Measurements from ENCODE around the gene C12orf50.

GRCh38 chr12:87939182-87939581 lies 90.0 kb downstream of the C12orf50 start:
- TF ChIP-seq POLR2AphosphoS5 (IDR thresholded peaks at IDR 0.05) (no peak), CTCF (IDR thresholded peaks at IDR 0.05) (no peak), POLR2A (IDR thresholded peaks at IDR 0.05) (no peak)

All from upper lobe of left lung (tissue), 4 donors.